ENCODE measurements around the gene TP53RK.
A peak's percentile ranks its signal among the peaks of the same experiment; 100 is the strongest.

The TP53RK gene

DNA sequence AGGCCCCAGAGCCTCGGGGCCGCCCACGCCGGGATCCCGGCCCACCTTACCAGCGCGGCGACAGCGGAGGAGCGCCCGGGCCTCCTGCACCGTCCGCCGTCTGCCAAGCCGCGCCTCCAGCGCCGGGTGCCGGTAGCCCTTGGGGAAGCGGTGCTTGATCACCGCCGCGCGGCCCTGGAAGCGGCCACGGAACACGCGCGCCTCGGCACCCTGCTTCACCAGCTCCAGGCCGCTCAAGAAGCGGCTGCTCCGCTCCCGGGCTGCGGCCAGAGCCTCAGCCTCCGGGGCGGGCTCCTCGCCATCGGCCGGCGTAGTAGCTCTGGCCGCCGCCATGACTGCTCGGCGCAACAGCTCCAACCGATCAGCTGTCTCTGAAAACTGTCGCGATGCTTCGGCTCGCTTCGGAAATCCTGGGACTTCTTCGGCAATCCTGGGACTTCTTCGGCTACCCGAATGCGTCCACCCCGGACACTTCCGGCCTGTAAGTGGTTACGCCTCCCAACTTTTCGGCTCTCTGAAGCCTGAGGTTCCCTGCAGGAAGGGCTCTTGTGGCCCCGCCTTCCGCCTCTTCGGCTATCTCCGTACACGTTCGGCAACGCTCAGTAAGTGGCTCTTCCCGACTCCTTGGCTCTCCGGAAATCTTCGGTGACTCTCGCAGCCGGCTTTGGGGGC lies at the start of gene TP53RK:
Gene TP53RK (minus strand): TSS at position 363 of the 672 bp plus-strand sequence. CDS start 30 bp downstream, at position 333.
- peak; percentile 99 for DNase-seq

DNA sequence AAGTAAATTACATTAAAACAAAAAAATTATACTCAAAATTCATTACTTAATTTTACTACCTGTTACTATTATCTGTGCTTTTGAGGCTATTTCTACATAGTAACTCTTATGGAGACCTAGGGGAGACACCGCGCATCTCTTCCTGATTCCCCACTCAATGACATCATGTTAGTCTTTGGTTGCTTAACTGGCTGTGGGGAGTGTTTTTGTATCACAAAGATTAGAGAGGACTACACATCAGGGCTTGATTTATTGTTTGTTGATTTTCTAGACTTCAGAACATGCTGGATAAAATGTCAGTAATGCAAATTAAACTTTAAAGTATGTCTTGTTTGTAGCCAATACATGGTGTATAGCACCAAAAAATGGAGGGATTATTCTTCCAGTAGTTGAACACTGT lies 46.2 kb upstream of the TP53RK start:
- no peak for DNase-seq

DNA sequence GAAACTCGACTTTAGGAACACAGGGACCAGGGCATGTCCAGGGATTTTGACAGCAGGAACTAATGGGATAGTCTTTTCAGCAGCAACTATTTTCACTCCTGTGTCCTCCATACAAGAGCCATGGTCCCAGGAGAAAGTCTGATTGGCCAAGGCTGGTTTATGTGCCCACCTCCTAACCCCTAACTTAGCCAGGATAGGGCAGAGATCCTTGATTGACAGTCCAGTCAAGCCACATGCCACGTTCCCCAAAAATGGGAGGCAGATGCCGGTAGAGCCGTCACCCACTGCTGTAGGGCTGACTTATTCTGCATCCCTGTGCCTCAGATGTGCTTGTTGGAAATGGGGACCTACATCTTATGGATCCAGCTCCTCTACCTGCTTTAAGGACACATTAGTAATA lies 42.5 kb upstream of the TP53RK start:
- no peak for DNase-seq

DNA sequence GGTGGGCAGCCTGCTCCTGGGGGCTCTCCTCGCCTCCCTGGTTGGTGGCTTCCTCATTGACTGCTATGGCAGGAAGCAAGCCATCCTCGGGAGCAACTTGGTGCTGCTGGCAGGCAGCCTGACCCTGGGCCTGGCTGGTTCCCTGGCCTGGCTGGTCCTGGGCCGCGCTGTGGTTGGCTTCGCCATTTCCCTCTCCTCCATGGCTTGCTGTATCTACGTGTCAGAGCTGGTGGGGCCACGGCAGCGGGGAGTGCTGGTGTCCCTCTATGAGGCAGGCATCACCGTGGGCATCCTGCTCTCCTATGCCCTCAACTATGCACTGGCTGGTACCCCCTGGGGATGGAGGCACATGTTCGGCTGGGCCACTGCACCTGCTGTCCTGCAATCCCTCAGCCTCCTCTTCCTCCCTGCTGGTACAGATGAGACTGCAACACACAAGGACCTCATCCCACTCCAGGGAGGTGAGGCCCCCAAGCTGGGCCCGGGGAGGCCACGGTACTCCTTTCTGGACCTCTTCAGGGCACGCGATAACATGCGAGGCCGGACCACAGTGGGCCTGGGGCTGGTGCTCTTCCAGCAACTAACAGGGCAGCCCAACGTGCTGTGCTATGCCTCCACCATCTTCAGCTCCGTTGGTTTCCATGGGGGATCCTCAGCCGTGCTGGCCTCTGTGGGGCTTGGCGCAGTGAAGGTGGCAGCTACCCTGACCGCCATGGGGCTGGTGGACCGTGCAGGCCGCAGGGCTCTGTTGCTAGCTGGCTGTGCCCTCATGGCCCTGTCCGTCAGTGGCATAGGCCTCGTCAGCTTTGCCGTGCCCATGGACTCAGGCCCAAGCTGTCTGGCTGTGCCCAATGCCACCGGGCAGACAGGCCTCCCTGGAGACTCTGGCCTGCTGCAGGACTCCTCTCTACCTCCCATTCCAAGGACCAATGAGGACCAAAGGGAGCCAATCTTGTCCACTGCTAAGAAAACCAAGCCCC lies 36.2 kb upstream of the TP53RK start:
- no peak for DNase-seq

DNA sequence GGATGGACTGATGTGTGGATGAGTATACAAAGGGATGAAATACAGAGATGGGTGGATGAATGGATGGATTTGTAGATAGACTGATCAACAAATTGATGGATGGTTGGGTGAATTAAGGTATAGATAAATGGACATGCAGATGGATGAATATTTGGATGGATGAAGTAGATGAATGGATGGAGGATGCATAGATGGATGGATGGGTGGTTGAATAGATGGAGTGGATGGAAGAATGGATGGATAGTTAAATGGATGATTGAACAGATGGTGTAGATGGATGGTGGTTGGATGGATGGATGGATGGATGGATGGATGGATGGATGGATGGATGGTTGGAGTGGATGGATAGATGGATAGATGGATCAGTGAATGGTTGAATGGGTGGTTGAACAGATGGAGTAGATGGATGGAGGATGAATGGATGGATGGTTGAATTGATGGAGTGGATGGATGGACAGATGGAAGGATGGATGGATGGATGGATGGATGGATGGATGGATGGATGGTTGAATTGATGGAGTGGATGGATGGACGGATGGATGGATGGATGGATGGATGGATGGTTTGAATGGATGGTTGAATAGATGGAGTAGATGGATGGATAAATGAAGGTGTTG lies 35.2 kb upstream of the TP53RK start:
- DNase-seq, result no peak

DNA sequence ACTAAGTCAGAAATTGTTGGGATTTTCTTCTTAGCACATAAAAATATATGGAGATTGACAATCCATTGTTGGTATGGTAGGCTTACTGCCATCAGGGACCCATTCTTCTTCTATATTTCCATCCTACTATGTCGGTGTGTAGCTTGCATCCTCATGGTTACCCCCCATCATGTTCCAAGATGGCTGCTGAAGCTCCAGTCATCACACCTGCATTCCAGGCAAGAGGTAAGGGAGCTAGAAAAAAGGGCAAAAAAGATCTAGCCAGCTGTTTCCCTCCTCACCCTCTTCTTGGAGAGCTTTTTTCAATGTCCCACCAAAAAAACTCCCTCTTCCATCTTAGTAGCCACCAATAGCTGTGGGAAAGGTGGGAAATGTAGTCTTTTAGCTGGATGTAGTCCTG lies 33.8 kb upstream of the TP53RK start:
- DNase-seq, result no peak

DNA sequence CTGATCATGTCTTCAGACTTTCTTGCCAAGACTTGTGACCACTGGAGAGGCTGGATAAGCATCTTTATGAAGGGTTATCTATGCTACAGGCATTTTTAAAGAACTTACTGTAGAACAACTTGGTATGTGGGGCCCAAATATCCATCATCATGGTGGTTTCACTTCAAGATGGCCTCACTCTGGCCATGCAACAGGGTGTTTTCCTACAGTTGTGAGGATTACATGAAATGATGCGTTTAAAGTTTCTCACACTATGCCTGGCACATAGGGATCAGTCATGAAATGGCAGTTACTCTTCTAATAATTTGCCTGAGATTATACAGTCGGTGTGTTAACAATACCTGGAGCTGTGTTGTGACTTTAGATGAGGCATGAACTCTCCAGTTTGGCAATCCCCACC lies 33.2 kb upstream of the TP53RK start:
- no peak for DNase-seq

DNA sequence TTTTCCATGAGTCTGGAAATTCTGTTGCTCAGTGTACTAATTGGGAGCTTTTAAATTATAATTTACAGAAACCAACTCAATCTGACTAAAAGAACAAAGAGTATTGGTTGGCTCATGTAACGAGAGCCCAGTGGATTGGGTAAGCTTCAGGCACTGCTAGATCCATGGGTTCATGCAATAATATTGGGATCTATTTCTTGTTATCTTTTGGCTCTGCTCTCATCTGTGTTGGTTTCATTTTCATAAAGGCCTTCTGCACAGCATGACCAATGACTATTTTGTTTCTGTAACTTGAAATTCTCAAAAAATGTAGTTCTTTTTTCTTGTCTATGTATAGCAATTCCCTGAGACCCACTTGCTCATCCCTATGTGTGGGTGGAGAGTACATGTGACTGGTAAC lies 32.2 kb upstream of the TP53RK start:
- DNase-seq, result no peak

DNA sequence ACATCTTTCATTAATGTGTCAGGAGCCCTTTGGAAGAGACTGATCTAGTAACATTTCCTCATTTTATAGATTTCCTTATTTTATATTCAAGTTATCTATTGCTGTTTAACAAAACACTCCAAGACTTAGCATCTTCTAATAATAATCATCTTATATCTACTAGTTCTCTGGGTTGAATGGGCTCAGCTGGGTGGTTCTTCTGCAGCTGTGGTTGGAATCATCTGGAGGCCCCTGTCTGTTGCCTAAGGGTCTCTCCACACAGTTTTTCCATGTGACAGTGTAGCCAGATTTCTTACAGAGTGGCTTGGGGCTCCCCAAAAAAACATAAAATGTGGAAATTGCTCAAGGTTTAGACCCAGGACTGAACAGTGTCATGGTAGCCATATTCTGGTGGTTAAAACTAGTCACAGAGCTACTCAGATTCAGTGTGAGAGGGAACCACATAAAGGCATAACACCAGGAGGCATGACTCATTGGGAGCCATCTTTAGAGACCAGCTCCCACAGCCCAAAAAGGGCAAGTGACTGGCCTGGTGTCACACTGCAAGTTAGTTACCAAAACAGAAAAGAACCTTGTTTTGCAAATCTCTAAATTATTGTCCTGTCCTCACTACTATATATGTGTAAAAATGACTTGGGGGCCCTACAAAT lies 31.7 kb upstream of the TP53RK start:
- no peak for DNase-seq

DNA sequence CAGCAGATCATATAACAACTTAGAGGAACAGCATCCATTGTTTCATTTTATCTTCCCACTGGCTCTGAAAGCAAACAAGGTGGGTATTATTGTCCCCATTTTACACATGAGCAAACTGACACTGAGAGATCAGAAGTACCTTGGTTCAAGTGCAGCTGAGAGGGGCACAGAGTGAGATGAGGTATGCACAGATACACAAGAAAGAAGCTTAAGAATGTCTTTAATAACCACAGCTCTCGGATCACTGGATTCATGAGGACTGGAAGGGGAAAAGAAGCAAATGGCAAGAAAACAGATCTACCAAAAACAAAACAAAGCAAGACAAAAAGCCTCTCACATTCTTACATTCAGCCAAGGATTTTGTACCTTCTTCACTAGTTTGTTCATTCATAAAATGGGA lies 30.8 kb upstream of the TP53RK start:
- DNase-seq, result no peak

DNA sequence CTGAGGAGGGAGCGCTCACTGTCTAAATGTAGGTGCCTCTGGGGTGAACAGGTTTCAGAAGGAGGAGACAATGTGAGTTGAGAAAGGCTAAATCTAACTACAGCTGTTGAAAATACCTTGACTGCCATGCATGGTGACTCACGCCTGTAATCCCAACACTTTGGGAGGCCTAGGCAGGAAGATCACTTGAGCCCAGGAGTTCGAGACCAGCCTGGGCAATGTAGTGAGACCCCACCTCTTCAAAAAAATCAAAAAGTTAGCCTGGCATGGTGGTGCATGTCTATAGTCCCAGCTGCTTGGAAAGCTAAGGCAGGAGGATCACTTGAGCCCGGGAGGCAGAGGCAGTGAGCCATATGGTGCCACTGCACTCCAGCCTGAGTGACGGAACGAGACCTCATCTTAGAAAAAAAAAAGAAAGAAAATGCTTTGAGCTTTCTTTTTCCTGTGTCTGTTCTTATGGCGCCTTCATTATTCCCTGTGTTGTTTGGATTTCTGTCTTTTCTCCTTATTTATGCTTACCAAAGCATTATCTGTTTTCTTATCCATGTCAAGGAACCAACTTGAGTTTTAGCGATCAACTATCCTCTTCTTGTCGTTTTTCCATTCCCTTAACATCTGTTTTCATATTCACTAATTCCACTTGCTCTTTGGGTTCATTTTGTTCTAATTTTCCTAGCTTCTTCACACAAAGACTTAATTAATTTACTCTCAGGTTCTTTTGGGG lies 28.7 kb upstream of the TP53RK start:
- DNase-seq, result no peak

DNA sequence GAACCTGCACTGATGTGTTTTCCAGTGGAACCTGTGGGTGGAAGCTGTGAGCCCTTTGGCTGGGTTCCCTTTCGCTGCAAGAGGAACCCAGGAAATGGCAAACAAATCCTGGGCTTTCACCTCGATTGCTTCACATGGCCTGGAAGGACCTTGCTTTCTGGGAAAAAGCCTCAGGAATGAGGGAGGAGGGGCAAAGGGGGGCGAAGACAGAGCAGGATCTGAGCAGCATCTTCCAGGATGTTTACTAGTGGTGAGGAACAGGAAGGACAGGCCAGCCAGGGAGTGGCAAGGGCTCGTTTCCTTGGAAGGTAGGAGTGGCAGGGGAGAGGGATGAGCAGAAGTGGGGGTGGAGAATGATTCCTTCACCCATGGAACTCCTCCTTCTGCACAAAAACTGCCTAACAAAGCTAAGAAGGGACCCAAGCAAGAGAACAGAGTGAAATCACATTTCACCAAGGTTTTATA lies 26.1 kb upstream of the TP53RK start:
- no peak for DNase-seq

DNA sequence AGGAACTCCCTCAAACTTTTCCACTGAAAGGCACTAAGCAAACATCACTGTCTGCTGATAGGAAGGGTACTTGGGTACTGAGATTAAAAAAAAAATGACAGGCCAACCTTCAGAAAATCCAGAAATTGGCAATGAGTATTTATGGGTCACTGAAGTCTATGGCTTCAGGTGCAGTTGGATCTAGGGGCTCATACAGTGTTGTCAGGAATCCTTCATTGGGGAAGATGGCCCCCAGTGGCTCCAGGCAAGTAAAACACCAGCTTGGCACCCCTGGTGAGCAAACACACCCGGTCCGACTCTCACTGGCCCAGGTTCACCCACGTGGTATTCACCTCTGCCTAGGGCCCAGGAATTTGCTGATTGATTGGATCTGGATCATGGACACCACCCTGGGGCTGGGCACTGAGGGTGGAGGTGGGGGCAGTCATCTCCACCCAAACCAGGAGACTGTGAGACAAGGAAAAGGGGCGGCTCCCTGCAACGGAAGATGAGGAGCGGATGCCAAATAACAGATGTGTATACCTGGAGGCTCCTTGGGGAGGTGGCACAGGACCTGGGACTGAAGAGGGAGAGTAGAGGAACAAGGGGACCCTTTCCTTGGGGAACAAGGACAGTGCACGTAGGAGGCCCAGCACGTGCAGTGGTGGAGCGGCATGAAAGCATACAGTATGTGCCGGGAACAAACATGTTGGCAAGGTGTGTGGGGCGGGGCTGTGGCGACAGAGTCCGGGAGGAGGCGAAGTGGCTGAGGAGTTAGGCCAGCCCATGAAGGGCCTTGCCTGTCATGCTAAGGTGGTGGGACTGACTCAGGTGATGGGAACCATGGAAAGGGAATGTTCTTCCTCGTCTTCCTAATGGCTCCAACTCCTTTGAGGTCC lies 25.0 kb upstream of the TP53RK start:
- no peak for DNase-seq

DNA sequence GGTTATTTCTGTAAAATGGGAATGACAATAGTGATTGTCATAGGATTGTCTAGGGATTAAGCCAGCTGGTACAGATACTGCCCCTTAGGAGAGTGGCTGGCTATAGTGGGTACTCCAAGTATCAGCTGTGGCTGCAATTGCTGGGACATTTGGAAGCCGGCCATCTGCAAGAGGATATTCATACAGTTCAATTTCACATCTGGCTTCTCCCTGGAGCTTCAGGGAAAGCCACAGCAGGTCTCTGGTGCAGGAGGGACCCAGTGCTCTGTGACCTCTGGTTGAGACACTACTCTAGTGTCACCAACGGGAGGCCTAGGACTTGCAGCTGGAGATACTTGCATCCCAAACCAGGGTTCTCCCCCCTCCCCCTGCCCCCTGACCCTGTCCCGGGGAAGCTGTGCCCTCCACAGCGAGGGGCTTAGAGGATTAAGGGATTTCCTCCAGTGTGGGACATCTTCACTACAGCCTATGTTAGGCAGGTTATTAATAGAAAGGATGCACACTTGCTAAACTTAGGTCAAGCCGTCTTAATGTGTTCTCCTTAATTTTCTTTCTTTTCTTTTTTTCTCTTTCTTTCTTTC lies 22.9 kb upstream of the TP53RK start:
- no peak for DNase-seq

DNA sequence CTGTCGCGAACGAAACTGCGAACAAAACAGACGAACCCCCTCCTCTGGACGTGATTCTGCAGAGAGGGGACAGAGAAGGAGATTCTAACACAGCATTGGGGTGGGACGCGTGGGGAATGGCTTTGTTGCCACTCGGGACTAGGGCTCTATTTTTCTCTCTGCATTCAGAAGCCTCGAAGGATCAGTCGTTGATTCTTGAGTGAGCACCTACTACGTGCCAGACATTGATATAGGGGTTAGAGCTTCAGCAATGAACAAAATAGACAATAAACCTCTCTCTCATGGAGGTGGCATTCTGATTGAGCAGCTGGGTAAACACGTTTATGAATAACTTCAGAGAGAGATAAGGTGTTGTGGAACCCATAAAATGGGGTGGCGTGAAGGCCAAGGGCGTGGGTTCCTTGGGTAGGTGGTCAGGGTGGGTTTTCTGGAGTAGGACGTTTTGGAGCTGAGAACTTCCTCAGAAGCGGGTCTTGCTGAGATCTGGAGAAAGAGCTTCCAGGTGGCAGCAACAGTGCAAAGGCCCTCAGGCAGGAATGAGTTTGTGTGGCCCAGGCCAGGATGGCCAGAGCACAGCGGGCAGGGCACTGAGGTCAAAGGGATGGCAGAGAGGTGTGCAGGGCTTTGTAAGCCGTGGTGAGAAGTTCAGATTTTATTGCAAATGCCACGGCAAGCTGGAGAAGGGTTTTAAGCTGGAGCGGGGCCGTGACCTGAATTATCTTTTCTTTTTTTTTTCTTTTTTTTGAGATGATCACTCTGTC lies 21.1 kb upstream of the TP53RK start:
- DNase-seq, result no peak

DNA sequence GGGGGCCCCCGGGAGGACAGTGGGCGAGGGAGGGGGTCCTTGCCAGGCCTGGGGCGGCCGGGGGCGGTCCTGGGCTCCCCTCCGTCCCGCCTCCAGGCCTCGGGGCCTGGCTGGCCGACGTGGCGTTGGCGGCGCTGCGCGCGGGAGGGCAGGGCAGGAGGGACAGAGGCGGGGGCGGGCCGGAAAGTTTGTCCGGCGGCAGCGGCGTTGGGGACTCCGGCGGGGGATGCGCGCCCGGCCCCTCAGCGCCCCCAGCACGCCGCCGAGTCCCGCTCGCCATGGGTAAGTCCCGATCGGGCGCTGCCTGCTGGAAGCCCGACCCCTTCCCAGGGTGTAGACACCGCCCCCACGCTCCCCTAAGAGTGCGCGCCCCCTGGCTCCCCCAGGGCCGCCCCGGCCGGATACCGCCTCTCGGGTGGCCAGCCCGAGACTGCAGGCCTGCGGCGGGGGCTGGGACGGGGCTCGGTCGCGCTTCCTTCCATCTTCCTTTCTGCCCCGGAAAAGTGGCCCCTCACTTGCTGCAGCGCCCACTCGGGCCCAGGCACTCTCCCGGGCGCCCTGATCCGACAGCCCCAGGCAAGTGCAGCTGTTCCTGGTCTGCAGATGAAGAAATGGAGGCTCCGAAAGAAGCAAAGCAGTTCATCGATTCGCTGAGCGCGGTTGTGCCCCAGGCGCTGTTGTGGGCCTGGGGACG lies 20.4 kb upstream of the TP53RK start, which contains the start of gene SLC2A10:
Gene SLC2A10 (plus strand): TSS at position 191 of the 694 bp plus-strand sequence. CDS start 88 bp downstream, at position 279.
- DNase-seq, result no peak

DNA sequence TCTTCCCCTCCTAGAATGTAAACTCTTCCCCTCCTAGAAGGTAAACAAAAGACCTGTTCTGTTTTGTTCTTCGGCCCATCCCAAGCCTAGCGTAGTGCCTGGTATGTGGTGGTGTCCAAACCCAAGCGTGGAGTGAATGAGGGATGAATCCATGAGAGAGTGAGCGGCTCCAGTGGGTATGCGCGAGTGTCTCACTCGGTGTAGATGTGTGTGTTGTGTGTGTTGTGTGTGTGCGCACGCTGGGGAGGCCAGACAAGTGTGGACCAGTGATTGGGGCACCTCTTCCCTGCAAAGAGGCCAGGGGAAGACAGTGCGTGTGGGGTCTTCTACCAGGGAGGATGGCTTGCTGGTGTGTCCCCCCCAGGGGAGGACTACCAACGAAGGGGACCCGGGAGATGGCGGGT lies 19.8 kb upstream of the TP53RK start:
- no peak for DNase-seq

DNA sequence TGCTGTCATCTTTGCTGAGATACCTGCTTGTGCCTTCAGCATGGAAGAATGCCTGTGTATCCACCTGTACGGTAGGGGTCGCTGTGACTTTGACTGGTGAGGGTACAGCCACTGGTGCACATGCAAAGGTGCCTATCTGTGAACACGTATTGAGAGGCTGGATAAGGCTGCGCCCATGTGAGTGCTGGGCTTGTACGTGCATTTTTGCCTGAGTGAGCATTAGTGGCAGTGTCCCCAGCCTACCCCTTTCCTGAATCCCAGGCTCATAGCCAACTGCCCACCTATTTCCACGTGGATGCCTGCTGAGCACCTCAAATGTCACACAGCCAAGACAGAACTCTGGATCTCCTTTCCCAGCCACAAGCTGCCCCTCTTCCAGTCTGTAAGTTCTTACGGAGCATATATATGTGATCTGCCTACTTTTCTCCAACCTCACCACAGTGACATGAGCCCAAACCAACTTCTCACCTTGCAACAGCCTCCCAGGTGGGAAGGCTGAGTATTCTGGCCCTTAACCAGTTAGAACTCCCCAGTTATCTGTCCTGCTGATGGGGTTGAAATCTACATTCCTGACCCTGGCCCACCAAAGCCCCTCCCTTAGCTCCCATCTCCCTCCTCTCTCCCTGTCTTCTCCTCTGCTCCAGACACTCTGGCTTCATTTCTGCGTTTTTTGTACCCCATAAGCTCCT lies 19.1 kb upstream of the TP53RK start:
- DNase-seq, result no peak

DNA sequence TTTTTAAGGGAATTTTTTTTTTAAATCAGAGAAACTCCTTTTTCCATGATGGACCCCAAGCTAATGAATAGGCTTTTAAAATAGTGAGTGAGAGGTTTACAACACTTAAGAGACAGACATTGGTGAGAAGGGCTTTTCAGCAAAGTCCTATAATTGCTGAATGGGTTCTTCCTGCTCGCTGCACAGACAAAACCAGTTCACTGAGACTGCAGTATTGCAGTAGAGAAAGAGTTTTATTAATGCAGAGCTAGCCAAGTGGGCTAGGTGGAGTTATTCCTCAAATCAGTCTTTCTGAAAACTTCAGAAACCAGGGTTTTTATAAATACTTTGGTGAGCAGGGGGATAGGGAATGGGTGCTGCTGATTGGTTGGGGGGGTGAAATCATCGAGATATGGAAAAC lies 17.0 kb upstream of the TP53RK start:
- no peak for DNase-seq
